GM21515 (cell line): Measurements from ENCODE around the gene CCDC170.
"Not testable (repeated sequence)": the region's sequence is repeated elsewhere in the genome, so short reads cannot be mapped to it uniquely, and the experiment has no call there.

Source experiments
- ATAC-seq: cut with Tn5 transposase; IDR thresholded peaks from one replicate; pipeline ENCODE4 v1.9.1; 2021; ENCODE audit not compliant: unreplicated experiment

Gene CCDC170

DNA sequence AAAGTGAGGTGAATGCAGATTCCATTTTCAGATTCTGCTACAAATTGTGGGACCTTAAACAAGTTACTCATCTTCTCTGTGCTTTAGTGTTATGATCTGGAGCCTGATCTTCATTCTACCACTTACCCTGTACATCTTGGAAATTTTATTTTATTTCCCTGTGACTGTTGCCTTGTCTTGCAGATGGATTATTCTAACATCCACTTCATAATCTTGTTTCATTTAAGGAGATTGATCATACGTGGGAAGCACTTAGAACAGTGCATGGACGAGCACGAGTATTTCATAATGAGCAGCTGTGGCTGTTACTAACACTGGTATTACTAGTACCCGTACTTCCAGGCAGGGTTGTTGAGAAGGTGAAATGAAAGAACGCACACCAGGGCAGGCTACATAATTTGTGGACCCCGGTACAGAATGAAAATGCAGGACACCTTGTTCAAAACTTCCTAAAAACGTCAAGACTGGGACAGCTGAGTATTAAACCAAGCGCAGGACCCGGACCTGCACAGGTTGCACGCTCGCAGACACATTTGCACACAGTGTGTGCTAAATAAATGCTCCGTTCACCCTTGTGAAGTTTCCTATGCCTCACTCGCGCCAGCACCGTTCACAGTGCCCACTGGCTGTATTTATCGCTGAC is 535 bp upstream of the CCDC170 start:
- no peak for ATAC-seq

DNA sequence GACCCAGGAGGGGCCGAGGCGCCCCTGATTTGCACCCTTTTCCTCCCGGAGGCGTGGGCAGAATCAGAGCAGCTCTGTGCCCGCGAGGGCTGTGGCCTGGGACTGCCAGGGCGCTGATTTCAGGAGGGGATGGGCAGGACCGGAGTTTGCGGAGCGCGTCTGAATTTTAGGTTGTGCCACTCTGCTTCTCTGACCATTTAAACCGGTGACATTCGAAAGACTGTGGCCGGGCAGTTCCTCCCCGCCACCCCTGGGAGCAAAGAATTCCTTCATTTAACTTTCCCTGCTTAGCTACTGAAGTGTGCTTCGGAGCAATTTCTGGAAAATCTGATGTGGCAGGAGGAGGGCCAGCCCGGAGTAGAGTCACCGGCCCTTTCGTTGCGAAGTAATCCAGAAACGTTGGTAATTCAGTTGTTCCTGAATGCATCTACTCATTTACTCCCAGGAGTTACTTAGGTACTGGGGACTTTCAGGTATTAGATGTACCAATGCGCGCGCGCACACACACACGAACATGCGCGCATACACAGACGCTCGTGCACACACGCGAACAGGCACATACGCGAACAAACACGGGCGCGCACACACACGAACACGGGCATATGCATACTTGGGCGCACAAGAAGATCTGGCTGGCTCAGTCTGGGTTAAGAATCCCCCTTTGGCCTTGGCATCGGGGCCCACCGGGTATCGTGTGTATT is 568 bp downstream of the CCDC170 start:
- peak; percentile 43 for ATAC-seq

DNA sequence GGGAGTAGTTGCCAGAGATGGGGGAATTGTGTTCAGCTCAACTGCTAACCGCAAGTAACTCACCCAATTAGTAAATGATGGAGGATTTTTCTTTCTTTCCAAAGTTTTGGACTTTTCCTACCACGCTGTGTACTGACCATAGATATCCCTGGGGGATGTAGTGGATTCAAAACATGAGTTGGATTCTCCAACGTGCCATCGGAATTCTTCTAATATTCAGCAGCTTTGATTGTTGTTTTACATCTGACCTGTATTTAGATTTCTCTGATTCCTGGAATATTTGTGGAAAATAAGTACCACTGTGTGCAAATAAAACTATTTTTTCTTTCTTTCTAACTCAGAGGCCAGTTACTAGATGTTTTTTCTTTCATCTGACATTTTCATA is 1.1 kb downstream of the CCDC170 start:
- ATAC-seq = no peak

DNA sequence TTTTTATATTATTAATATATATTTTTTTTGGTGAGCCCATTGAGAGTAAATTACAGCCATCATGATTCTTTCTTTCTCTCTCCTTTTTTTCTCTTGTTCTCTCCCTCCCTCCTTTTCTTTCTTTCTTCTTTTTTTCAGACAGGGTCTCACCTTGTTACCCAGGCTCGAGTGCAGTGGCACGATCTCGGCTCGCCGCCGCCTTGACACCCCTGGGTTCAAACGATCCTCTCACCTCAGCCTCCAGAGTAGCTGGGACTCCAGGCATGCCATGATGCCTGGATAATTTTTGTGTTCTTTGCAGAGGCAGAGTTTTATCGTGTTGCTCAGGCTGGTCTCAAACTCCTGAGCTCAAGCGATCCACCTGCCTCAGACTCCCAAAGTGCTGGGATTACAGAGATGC is 1.6 kb downstream of the CCDC170 start:
- ATAC-seq = no peak

DNA sequence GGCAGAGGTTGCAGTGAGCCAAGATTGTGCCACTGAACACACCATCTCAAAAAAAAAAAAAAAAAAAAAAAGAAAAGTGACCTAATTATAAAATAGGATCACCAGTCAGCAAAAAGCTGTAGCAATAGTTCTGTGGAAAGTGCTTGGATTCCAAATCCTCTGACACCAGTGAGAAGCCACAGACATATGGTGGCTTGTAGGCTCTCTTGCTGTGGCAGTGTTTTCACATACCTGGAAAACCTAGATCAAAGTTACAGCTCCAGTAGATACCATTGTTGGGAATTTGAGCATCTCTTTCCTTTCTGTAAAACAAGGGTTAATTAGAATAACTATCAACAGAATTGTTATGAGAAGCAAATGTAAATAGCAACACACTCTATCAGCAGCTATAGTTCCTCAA is 4.1 kb downstream of the CCDC170 start:
- peak; percentile 10 for ATAC-seq

DNA sequence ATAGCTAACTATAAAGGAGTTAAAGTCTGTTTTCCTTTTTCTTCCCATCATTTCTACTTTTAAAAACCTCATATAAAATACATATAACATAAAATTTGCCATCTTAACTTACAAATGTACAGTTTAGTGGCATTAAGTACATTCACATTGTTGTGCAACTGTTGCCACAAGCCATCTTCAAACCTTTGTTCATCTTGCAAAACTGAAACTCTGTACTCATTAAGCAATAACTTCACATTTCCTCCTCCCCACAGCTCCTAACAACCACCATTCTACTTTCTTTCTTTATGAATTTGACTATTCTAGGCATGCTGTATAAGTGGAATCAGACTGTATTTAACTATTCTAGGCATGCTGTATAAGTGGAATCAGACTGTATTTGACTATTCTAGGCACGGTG is 4.5 kb downstream of the CCDC170 start:
- peak; percentile 74 for ATAC-seq

DNA sequence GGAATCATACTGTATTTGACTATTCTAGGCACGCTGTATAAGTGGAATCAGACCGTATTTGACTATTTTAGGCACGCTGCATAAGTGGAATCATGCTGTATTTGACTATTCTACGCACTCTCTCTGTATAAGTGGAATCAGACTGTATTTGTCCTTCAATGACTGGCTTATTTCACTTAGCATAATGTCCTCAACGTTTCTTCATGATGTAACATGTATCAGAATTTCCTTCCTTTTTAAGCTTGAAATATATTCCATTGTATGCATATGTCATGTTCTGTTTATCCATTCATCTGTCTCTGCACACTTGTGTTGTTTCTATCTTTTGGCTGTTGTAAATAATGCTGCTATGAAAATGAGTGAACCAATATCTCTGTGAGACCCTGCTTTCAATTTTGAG is 5.7 kb downstream of the CCDC170 start:
- no peak for ATAC-seq

DNA sequence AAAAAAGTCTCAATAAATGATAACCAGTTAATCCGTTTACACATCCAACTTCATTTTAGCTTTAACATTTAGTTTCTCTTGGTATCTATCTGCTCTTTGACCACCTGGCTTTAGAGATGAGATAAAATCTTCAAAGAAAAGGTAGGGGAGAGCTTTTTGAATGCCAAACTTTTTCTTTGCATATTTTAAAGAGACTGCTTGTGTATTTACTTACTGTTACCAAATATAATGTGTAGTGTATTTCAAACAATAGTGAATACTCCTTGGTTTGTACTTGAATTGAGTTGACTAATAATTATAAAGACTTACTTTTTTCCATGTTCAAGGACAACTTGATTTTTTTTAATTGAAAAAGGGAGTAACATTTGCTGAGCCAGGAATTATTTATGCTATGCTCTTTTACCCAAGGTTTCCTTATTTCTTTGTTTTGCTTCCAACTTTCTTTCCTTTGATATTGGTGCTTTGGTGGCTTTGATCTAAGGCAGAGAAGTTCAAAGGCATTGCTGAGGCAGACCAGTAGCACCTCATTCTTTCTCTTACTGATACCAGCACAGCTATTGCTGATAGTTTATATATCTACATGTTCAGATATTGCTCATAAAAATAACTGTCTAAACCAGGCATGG is 7.8 kb downstream of the CCDC170 start:
- no peak for ATAC-seq

DNA sequence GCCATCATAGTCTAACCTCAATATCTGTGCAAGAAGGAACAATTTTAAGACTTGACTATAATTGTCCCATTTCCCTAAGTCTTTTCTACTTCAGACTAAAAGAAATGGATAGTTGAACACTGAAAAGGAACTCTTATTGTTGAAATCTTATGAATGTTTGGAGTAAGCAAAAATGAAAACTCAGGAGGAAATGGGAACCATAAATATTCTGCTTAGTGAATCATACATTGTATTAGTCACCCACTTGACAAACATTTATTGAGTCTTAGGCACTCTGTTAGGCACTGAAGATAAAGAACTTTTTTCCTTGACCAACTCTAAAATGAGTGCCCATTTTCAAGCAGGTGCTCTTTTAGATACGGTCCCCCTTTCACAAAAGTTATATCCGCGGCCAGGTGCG is 8.7 kb downstream of the CCDC170 start:
- ATAC-seq = no peak

DNA sequence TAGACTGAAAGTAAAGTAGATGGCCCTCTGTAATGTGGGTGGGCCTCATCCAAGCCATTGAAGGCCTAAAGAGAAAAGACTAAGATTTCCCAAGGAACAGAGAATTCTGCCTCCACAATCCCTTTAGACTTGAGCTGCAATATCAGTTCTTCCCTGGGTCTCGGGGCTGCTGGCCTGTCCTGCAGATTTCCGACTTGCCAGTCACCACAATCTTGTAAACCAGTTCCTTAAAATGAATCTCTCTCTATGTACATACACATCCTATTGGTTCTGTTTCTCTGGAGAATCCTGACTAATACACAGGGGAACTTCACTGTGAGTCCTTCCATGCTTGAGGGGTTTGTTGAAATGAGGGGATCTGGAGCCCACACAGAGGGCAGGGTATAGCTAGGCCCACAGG is 12.9 kb downstream of the CCDC170 start:
- ATAC-seq = no peak

DNA sequence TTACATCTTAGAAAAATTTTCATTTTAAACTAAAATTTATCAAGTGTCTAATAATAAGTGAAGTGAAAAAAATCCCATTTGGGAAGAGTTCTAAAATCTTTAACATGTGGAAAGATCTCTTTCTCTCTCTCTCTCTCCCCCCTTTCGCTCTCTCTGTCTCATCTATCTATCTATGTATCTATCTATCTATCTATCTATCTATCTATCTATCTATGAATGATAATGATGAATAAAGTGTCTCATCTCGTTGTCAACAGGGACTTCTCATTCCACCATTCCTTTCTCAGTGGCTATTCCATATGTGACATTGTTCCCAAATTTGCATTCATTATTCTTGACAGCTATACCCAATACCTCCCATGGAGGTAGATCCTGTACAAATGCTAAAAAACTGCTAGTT is 15.2 kb downstream of the CCDC170 start:
- no peak for ATAC-seq

DNA sequence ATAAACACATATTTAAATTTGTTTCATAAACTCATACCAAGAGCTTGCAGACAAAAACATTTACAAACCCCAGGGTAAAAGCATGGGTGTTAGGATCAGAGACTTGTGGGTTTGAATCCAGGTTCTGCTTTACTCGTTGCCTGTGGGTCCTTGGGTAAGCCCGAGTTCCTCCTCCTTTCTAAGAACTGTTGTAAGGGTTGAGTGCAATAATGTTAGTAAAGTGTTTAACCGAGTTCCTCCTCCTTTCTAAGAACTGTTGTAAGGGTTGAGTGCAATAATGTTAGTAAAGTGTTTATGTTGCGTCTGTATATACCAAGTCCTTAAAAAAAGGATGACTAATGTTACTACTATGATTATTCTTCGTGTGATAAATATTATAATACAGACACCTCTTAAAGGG is 18.7 kb downstream of the CCDC170 start:
- ATAC-seq = no peak

DNA sequence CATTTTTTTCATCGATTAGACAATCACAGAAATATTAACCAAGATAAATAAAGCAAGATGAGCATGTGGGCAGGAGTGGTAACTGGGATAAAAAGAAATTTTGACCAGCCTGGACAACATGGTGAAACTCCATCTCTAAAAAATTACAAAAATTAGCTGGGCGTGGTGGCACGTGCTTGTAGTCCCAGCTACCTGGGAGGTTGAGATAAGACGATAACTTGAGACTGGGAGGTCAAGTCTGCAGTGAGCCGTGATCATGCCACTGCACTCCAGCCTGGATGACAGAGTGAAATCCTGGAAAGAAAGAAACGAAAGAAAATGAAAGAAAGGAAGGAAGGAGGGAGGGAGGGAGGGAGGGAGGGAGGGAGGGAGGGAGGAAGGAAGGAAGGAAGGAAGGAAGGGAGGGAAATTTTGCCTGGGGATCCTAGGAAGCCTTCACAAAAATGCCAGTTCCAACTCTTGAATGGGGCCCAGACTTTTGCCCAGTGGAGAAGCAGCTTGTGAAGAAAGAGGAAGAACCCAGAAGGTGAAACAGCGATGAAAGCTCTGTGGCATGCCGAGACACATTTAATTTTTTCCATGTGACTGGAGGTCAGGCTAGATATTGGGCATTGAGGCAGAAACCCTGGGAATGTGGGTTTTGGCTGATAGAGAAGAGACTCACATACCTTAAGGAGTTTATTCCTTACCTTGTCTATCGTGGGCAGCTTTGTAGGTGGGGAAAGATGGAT is 20.3 kb downstream of the CCDC170 start:
- ATAC-seq = no peak

DNA sequence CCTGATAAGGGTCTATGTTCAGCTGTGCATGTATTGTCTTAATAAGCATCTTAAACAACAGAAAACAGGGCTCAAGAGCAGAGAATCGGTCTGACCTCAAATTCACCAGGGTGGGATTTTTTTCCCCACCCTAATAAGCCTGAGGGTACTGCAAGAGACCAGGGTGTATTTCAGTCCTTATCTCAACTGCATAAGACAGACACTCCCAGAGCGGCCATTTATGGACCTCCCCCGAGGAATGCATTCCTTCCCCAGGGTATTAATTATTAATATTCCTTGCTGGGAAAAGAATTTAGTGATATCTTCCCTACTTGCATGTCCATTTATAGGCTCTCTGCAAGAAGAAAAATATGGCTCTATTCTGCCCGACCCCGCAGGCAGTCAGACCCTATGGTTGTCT is 25.2 kb downstream of the CCDC170 start:
- ATAC-seq = not testable (repeated sequence)

DNA sequence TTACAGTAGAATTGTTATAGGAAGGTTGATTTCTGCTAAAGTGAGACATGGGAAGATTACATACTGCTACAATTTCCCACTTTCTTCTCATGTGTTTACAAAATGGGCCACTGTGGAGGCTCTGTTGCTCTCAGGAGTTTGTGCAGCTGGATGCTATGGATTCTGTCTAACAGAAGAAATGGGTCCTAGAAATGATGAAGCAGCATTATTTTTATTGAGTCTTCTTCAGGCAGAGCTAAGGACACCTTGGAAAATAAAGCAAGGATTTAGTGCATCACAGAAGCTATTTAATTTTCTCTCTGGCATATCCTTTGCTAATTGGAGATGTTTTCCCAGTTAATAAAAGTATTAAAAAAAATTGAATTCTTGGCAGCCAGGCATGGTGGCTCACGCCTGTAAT is 29.2 kb downstream of the CCDC170 start:
- no peak for ATAC-seq

DNA sequence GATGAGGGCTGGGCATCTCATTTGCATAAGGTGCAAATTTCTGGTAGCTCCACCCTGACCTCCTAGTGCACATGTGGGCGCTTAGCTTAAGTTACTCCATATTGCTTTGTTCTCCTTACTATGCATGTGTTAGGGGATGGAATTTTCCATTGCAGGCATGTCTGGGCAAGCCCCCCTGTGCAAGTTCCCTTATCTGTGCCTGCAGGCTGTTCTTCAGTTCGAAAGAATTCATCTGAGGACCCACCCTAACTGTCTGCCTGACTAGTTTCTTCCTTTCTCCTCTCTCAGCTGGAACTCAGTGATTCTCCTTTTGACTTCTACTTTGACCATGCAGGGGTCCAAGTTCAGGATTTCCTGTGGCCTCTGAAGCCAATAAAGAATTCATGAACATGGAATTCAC is 30.2 kb downstream of the CCDC170 start:
- ATAC-seq = no peak

DNA sequence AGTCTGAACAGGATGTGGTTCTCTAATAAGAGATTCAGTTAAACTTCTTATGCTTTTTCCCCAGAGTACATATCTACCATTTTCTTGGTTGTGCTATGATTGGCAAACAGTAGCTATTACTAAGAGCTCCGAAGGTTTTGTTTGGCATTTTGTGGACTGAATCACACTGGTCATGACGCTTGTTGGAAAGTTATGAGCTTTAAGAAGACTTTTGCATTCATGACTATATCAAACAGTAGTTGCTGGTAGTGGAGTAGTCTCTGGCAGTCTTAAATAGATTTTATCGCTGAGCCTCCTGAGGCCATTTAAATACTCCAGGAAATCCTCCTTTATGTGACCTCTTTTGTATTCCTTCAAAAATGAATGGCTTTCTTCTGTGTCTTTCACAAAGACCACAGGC is 40.8 kb downstream of the CCDC170 start:
- no peak for ATAC-seq

DNA sequence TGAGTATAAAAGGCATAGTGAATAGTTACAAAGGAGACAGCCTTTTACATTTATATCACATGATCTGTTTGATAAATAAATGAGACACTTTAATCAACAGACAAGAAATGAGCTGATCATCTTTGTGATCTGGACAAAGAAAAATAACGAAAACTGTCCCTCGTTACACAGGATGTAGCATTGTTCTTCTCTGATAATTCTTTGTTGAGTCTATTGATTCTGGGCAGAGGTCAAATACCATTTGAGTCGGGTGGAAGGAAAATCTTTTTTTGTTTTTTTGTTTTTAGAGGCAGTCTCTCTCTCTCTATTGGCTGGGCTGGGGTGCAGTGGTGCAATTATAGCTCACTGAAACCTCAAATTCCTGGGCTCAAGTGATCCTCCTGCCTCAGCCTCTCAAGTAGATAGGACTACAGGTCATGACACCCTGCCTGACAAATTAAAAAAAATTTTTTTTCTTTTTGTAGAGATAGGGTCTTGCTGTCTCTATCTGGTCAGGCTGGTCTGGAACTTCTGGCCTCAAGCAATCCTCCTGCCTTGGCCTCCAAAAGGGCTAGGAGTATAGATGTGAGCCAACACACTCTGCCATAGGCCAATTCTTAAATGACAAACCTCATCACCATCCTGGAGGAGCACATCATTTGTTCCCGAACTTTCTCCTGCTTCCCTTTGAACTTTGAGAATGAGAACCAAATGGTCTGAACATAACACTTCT is 41.8 kb downstream of the CCDC170 start:
- no peak for ATAC-seq

DNA sequence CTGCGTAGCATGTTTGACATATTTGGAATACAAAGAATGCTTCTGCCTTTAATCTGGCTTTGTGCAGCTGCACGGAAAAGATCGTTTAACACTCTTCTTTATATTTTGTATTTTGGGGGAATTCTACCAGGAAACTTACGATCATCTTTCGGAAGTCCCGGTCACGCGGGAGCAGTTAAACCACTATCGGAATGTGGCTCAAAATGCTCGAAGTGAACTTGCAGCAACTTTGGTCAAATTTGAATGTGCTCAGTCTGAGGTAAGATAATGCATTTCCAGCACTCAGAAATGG is 42.3 kb downstream of the CCDC170 start:
- no peak for ATAC-seq

DNA sequence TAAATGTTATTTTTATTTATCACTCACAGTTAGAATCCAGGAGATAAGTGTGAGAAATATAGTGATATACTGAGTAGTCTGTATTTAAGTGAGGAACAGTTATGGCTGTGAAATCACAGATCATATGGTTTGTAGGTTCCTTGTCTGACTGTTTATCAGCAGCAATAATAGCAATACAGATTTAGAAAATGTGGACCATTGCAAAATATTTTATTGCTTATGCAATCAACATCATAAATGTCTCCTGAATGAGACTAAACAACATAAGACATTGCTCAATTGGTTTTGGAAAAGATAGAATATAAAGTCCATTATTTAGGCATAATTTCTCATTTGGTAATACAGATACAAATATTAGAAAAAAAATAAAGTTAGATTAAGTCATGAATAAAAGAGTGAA is 43.7 kb downstream of the CCDC170 start:
- ATAC-seq = no peak

DNA sequence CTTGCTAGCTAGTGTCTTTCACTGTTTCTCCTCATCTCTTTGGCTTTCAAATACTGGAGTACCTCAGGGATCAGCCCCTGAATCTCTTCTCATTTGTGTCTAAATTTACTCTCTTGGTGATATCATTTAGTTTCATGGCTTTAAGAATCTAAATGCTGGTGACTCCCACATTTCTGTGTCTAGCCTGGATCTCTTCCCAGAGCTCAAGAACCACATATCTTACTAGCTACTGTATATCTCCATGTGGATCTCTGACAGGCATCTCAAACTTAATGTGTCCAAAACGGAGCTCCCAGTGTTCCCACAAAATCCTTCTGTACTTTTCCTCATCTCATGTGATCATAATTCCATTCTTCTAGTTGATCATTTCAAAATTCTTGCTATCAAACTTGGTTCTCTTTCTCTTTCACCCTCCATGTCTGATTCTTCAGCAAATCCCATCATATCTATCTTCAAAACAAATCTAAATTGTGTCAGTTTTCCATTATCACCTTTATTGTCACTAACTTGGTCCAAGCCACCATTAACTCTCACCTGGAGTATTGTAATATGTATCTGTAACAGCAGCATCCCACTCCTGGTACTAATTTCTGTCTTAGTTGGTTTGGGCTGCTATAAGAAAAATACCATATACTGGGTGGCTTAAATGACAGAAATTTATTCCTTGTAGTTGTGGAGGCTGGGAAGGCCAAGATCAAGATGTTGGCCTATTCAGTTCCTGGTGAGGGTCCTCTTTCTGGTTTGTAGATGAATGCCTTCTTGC is 45.9 kb downstream of the CCDC170 start:
- no peak for ATAC-seq
